Prostate gland (tissue), 2 donors: ENCODE results near the gene ANKRD13C.

ENCODE experiments used
- POLR2A ChIP-seq: fragments of 450-650 bp; IDR thresholded peaks from one replicate; pipeline ENCODE4 v1.6.1; 2016; ENCODE audit warnings: antibody characterized with exemption, mild to moderate bottlenecking
- POLR2AphosphoS5 ChIP-seq: sonication (generic); formaldehyde crosslinking; IDR thresholded peaks from one replicate; pipeline ENCODE4 v1.6.1; 2017; ENCODE audit warnings: antibody characterized with exemption
- TF ChIP-seq, protein P1 (sequence below), 4 experiments: fragments of 200-600 bp in 2 of 4; fragments of 450-650 bp in 2 of 4; sonication (generic) in 2 of 4; IDR thresholded peaks; 1 replicate in 3 of 4; 2 replicates in 1 of 4; pipeline ENCODE4 v1.5.1; 2016 to 2019; ENCODE audit warnings: antibody characterized with exemption in 4 of 4, mild to moderate bottlenecking in 2 of 4, moderate library complexity in 2 of 4

DNA sequence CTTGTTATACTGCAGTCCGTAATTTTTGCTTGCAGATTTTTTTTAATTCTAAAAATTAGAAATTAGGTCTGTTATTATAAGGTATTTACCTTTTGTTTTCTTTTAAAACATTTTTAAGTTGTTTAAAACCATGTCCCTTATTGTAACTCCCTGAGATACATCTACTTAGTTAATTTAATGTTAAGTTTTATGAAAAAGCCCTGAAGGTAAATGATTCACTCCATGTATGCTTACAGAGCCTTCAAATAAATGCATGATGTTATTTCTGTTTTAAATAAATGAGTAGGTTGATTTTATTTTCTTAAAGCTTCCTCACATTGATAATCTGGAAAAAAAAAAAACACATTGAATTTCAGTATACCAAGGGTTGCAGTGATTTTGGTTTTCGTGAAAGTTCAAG is 125.9 kb downstream of the ANKRD13C start:
- TF ChIP-seq POLR2AphosphoS5 (no peak), POLR2A (no peak)
- TF ChIP-seq, protein P1, sequence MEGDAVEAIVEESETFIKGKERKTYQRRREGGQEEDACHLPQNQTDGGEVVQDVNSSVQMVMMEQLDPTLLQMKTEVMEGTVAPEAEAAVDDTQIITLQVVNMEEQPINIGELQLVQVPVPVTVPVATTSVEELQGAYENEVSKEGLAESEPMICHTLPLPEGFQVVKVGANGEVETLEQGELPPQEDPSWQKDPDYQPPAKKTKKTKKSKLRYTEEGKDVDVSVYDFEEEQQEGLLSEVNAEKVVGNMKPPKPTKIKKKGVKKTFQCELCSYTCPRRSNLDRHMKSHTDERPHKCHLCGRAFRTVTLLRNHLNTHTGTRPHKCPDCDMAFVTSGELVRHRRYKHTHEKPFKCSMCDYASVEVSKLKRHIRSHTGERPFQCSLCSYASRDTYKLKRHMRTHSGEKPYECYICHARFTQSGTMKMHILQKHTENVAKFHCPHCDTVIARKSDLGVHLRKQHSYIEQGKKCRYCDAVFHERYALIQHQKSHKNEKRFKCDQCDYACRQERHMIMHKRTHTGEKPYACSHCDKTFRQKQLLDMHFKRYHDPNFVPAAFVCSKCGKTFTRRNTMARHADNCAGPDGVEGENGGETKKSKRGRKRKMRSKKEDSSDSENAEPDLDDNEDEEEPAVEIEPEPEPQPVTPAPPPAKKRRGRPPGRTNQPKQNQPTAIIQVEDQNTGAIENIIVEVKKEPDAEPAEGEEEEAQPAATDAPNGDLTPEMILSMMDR (IDR thresholded peaks at IDR 0.05) = no peak
